CD4-positive, alpha-beta T cell treated with Interleukin-17A for 1 hour (primary cell): Measurements from ENCODE around the gene ANO5.
"Not testable (repeated sequence)": the region's sequence is repeated elsewhere in the genome, so short reads cannot be mapped to it uniquely, and the experiment has no call there.

Experiments used
- DNase-seq: peaks from one replicate; pipeline ENCODE4 v3.0.0-alpha.2; 2020

Gene ANO5

GRCh38 chr11:22199243-22199642 is 6.4 kb downstream of the ANO5 start:
- no peak for DNase-seq

GRCh38 chr11:22203281-22203680 is 10.4 kb downstream of the ANO5 start:
- no peak for DNase-seq

DNA sequence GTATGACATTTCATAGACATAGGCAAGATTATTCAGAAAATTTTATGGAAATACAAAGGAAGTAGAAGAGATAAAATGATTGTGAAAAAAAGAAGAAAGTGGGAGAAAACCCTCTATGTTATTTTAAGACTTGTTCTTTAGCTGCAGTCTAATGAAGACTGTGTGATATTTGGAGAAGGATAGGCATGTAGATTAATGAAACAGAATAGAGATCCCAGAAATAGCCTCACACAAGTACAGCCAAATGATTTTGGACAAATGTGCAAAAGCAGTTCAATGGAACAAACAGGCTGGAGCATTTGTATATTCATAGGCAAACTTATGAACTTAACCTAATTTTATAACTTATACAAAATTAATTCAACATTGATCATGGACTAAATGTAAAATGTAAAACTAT is 14.3 kb downstream of the ANO5 start:
- DNase-seq, result no peak

DNA sequence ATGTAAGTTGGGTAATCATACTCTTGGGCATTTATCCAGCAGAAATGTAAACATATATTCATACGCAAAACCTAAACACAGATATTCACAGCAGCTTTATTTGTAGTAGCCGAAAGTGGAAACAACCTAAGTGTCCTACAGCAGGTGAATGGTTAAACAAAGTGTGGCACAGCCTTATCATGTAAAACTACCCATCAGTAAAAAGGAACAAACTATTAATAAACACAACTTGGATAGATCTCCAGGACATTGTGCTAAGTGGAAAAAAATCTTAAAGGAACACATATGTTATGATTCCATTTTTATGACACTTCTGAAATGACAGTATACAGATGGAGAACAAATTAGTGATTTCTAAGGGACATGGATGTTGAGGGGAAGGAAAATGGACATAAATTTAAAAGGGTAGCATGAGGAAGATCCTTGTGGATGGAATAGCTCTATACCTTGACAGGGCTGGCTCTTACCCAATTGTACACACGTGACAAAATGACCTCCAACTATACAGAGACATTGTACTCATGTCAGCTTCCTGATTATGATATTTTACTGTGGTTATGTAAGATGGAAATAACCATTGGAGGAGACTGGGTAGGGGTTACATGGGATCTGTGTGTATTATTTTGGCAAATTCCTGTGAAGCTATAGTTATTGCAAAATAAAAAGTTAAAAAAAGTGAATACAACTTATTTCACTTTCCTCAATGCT is 15.4 kb downstream of the ANO5 start:
- no peak for DNase-seq

DNA sequence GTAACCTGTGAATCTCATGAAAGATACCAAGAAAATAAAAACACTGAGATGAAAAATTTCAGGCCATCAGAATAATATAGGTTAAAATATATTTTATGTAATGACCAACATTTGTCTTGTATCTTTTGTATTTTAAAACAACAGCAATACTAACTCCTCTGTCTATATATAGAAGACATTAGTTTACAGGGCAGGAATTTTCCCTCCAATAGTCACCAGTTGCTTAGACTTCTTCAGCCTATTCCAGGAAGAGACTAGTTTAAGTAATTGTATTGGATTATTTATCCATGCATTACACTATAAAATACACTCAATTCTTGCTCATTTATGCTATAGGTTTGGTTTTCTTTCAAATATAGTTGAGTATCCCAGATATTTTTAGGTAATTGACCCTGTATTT is 24.1 kb downstream of the ANO5 start:
- DNase-seq, result no peak

DNA sequence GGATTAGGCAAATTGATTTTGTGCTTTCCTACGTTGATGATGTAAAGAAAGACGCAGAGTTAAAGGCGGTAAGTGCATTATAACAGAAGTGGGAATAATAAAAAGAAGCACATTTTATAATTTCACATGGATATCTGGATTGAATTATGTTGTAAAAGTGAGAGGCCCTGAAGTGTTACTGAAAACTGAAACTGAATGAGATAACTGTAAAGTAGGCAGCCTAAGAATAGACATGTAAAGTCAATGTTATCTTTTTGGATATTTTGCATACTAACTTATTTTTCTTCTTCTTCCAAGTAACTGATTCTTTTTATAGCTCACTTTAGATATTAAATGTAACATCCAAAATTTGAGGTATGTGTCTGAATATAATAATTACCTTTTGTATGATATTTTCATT is 28.3 kb downstream of the ANO5 start:
- DNase-seq, result no peak

DNA sequence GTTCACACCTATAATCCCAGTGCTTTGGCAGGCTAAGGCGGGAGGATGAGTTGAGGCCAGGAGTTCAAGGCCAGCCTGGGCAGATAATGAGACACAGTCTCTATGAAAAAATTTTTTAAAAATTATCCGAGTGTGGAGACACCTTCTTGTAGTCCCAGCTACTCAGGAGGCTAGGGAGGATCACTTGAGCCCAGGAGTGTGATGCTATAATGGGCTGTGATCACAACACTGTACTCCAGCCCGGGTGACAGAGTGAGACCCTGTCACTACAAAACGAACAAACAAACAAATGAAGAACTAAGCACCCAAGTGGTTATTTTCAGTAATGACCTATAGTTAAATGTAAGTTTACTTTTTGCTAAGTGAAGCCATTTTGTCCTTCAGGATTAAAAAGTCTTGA is 32.3 kb downstream of the ANO5 start:
- no peak for DNase-seq

DNA sequence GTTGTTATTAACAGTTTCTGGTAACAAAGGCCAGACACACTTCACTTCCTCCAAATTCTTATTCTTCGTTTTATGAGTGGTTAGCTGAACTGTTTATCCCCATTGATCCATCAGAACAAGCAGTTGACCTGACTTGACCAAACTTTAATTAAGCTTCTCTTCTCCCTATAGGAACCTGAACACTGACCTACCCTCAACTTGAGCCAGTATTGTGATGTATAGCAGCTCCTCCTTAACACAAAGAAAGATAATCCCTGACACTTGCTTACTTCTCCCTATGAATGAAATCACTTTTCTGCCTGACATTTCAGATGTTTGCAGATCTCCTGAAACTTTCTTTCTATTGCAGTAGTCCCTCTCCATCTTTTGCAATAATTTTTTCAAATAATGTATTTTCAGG is 41.9 kb downstream of the ANO5 start:
- DNase-seq, result no peak

GRCh38 chr11:22244986-22245592 is 52.2 kb downstream of the ANO5 start:
- DNase-seq, result peak; percentile 2

DNA sequence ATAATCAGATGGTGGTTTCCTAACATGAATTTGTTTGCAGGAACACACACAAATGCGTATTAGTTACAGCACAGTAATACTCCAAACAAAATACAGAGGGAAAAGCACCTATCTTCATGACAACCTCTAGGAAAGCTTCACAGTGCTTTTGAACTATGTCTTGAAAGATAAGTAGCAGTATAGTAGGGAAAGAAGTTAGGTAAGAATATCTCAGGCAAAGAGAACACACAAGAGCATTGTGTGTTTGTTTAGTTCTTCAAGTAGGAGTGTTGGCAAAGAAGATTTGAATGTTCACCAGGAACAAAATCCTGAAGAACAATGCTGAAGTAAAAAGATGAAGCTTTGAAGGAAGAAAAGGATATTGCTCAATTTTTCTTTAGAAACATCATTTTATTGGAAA is 54.1 kb downstream of the ANO5 start:
- DNase-seq, result no peak

DNA sequence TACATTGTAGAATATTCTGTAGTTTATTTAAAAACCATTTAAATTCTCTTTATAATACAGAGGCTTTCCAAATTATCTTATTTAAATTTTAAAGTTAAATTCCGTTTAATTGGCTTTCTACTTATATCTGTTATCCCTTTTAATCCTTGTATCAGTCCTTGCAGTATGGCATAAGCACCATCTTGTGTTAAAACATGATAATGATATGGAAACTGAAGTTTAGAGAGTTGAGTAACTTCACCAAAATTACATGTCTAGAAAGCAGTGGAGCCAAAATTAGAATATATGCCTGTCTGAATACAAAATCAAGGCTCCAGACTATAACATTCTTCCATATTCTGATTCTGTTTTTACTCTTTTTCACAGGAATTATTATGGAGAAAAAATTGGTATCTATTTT is 57.0 kb downstream of the ANO5 start:
- DNase-seq, result no peak

GRCh38 chr11:22256876-22257275 is 64.0 kb downstream of the ANO5 start:
- DNase-seq, result no peak

GRCh38 chr11:22263613-22264012 is 70.7 kb downstream of the ANO5 start:
- DNase-seq, result no peak

GRCh38 chr11:22268983-22269624 is 76.2 kb downstream of the ANO5 start:
- not testable (repeated sequence) for DNase-seq

DNA sequence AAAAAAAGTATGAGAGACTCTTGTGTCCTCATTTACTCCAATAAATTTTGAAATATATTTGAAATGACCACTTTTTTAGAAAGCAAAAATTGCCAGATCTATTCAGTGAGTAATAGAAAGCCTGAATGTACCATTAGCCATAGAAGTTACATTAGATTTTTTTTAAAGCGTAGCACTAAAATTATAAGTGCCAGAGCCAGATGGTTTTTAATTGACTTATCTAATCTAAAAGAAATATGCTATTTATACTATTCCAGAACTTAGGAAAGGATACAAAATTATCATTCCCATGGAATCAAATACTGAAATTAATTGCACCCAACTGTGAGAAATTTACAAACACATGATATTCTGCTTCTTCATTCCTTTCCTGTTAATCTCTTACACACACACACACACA is 80.9 kb downstream of the ANO5 start:
- DNase-seq, result no peak

DNA sequence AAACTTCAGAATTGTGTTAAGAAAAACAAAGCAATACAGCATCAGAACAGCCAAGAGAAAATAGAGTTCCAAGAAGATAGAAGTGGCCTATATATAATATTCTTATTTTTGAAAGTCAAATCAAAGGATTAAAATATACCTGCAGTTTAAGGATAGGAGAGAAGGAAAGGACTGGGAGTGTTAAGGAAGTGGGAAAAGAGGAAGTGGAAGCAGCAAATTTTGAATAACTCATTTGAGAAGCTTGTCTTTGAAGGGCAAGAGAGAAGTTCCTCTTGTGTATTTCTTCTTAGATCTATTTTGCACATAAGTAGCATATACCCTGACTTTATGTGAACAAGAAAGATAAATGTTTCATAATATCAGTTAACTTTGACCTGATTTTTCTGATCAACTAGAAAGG is 82.7 kb downstream of the ANO5 start:
- DNase-seq, result no peak

DNA sequence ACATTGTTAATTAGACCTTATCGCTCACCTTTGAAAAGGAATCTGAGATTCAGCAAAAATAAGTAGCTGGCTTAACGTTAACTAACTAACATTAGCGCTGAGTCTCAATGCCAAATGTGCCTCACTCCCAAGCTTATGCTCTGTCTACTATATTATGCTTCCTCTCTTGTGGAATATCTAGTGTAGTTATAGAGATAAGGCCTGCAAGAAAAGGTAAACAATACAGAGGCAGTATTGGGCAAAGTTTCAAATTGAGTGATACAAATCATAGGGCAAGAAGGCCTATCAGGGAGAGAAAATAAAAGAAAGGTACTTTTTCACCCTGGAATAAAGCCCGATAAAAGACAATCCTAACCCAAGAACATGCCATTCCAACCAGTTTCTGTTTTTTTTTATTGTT is 83.7 kb downstream of the ANO5 start:
- no peak for DNase-seq

GRCh38 chr11:22284991-22285390 is 92.1 kb downstream of the ANO5 start:
- not testable (repeated sequence) for DNase-seq

- no peak for DNase-seq
These were observed 109.5 kb downstream of the ANO5 start for GRCh38 chr11:22302368-22302767.

DNA sequence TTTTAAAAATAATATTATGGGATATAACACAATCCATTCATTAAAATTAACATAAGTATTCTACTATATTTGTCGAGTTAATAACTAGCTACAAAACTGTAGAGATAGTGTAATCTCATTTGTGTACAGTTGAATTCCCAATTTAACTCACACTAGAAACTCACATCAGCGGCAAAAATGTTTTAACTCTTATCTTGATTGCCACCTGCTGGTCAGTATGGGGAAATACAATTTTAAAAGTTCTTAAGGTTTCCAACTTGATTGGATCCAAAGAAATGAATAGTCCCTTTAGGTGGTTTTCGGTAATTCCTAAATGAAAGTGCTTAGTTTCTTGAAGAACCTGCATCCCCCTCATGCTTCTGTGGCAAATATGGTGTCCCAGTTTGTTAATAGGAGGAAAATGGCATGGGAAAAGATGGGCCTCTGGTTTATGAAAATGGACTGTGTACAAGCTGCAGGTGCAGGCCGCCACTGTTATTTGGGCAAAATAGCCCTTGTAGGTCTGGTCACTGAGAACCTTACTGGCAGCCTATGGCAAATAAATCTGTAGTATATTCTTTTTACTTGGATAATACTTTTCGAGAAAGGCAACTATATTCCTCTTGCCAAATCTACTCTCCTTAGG is 111.6 kb downstream of the ANO5 start:
- peak; percentile 28 for DNase-seq

GRCh38 chr11:22317656-22318055 is 124.8 kb downstream of the ANO5 start:
- DNase-seq, result no peak

DNA sequence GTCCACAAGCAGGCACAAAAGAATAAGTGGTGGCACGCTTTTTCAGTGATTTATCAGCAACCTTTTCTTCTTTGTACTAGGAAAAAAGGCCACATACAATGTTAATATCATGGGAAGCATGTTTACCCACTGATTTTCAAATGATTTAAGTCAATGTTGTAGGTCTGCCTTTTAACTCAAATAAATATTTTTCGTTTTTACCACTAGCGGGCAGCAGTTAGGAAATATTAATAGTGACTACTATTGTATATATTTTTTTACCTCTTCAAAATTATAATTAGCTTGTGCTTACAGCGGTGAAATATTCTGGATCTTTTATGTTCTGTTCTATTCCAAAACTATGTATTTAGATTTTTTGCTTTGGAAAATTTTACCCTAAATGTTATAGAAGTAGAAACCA is 138.9 kb downstream of the ANO5 start:
- DNase-seq, result no peak
